GM21619 (cell line): Measurements from ENCODE around the gene CGB5.
"Not testable (repeated sequence)": the region's sequence is repeated elsewhere in the genome, so short reads cannot be mapped to it uniquely, and the experiment has no call there.

Source experiments
- ATAC-seq: cut with Tn5 transposase; IDR thresholded peaks from one replicate; pipeline ENCODE4 v1.9.1; 2021; ENCODE audit not compliant: unreplicated experiment

The CGB5 gene

GRCh38 chr19:49056902-49057596 is 13.4 kb downstream of the CGB5 start:
- ATAC-seq = not testable (repeated sequence)

DNA sequence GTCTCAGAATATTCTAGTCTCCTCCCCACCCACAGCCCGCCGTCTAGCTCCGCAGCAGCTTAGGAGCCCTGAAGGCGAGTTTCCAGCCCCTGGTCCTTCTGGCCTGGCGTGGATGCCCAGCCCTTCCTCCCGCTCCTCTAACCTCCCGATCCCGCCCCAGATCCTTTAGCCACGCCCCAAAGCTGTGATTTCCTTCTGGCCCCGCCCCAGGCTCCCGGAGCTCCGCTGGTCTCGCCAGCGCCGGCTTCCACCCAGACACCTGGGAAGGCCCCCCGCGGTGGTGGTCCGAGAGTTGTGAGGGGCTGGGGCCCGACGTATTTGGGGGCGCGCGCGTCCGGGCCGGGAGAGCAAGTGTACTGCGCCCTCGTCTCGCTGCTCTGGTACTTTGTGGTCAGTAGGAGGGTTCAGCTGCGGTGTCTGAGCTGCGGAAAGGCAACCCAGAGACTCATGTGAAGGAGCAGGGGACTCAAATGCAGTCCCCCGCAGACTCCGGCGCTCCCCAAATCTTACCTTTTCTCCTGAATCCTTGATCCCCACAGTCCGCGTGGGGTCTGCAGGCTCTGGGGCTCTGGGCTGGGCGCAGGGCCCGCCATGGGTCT is 14.1 kb downstream of the CGB5 start, which contains the start of gene CGB7:
Gene CGB7 (minus strand): TSS at position 114 of the 599 bp plus-strand sequence. CDS start 2,374 bp downstream, outside the sequence.
- no peak for ATAC-seq

GRCh38 chr19:49058562-49058961 is 14.9 kb downstream of the CGB5 start:
- no peak for ATAC-seq

GRCh38 chr19:49059053-49059452 is 15.4 kb downstream of the CGB5 start:
- no peak for ATAC-seq

GRCh38 chr19:49061000-49061399 is 17.4 kb downstream of the CGB5 start:
- no peak for ATAC-seq

- ATAC-seq = no peak
Measured at GRCh38 chr19:49061445-49061844, 17.8 kb downstream of the CGB5 start.

- no peak for ATAC-seq
Measured at GRCh38 chr19:49064029-49064629, 20.5 kb downstream of the CGB5 start.

- no peak for ATAC-seq
Measured at GRCh38 chr19:49064768-49065611, 21.3 kb downstream of the CGB5 start, which contains the start of gene NTF4. NTF4 (minus strand) TSS chr19:49064818; CDS start chr19:49061997, 2,821 bp downstream.

DNA sequence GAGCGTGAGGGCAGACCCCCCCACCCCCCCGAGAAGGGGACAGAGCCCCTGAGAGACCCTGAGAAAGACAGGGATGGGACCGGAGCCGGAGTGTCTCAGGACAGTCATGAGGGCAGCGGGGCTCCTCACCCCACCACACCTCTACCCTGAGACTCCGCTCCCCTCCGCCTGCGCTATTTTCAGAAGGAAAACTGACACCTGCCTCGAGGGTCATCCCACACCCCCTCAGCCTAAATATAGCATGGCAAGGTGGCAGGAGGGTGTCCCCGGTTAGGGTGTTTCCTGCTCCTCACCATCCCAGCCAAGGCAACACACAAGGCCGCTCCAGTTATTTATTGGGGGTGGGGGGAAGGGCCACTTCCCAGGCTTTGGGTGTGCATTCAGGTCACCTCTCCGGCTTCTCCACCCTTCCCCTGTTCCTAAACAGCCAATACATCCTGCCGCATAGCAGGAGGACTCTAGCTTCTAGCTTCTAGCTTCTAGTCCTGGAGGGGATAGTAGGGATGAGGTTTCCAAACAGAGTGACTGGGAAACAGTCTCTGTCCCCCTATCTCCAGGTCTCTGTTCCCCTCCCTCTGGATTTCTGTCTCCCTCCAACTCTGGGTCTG is 22.4 kb downstream of the CGB5 start:
- no peak for ATAC-seq

- no peak for ATAC-seq
Measured at GRCh38 chr19:49067554-49067953, 23.9 kb downstream of the CGB5 start.

- no peak for ATAC-seq
Measured at GRCh38 chr19:49069026-49069425, 25.4 kb downstream of the CGB5 start.

DNA sequence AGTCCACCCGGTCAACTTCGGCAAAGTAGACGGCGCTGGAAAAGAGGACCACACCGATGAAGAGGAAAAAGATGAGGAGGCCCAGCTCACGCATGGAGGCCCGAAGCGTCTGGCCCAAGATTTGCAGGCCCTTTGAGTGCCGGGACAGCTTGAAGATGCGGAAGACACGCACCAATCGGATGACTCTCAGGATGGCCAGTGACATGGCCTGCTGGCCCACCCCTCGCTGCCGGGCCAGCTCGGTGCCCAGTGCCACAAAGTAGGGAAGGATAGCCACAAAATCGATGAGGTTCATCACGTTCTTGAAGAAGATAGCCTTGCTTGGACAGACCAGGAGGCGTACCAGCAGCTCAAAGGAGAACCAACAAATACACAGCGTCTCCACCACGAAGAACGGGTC is 26.8 kb downstream of the CGB5 start:
- no peak for ATAC-seq

- no peak for ATAC-seq
Measured at GRCh38 chr19:49071860-49072547, 28.4 kb downstream of the CGB5 start.

- no peak for ATAC-seq
Measured at GRCh38 chr19:49073514-49074378, 30.1 kb downstream of the CGB5 start.

- ATAC-seq = not testable (repeated sequence)
Measured at GRCh38 chr19:49074869-49075268, 31.2 kb downstream of the CGB5 start.

GRCh38 chr19:49080392-49080791 is 36.7 kb downstream of the CGB5 start:
- no peak for ATAC-seq

- ATAC-seq = no peak
Measured at GRCh38 chr19:49081273-49081672, 37.6 kb downstream of the CGB5 start.

GRCh38 chr19:49084206-49085019 is 40.8 kb downstream of the CGB5 start:
- no peak for ATAC-seq
